Iris pigment epithelial cell (primary cell): ENCODE data around the gene C16orf87.
"Not testable (repeated sequence)": the region's sequence is repeated elsewhere in the genome, so short reads cannot be mapped to it uniquely, and the experiment has no call there.

Experiments
- DNase-seq: peaks from one replicate; pipeline ENCODE4 v3.0.0-alpha.2; 2011; ENCODE audit warnings: low read depth

Gene C16orf87, protein sequence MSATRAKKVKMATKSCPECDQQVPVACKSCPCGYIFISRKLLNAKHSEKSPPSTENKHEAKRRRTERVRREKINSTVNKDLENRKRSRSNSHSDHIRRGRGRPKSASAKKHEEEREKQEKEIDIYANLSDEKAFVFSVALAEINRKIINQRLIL

DNA sequence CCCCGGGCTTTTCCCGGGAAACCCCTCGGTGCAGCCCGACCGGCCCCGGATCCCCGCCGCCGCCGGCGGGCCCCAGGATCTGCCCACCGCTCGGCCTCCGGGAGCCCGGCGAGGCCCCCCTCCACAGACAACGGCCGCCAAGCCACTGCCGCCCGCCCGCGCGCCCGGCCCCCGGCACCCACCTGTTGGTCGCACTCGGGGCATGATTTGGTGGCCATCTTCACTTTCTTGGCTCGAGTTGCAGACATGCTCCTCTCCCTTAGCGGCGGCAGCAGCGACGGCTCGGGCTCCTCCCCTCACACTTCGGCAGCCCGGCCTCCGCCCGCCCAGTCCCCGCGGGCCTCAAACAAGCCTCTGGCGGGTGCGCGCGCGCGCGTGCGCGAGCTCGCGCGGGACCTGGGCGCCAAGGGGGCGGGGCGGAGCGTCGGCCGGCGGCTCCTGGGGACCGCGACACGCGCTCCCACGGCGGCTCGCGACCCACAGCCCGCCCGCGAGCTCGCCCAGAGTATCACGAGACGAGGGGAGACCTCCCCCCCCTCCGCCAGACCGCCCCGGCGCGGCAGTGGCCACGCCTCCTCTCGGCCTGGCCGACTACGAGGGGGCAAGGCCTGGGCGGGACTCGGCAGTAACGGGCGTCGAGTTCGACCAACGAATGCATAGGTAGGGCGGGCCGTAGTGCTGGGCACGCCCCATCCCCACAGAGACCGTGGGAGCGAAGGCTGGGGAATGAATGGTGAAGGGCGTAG is at the start of gene C16orf87:
C16orf87 (minus strand) TSS at position 279 of the 746 bp plus-strand sequence; CDS start at position 248, 31 bp downstream.
- peak; percentile 94 for DNase-seq

DNA sequence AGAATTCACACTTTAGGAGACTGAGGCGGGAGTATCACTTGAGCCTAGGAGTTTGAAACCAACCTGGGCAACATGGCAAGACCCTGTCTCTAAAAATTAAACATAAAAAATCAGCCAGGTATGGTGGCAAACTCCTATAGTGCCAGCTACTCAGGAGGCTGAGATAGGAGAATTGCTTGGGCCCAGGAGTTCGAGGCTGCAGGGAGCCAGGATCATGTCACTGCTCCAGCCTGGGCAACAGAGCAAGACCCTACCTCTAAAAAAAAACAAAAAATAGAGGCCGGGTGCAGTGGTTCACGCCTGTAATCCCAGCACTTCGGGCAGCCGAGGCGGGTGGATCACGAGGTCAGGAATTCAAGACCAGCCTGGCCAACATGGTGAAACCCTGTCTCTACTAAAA is 44.3 kb upstream of the C16orf87 start:
- no peak for DNase-seq

DNA sequence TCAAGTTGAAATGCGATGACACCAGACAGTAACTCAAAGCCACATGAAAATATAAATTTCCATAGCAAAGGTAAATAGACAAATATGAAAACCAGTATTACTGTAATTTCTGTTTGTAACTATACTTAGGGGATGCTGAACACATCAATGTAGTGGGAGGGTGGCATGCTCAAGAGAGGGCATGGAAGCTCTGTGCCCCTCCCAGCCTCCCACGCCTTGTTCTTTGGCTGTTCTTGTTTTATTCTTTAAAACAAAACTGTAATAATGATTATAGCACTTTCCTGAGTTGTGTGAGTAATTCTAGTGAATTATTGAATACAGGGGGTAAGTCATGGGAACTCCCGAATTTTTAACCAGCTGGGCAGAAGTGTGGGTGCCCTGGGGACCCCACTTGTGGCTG is 42.2 kb upstream of the C16orf87 start:
- no peak for DNase-seq

DNA sequence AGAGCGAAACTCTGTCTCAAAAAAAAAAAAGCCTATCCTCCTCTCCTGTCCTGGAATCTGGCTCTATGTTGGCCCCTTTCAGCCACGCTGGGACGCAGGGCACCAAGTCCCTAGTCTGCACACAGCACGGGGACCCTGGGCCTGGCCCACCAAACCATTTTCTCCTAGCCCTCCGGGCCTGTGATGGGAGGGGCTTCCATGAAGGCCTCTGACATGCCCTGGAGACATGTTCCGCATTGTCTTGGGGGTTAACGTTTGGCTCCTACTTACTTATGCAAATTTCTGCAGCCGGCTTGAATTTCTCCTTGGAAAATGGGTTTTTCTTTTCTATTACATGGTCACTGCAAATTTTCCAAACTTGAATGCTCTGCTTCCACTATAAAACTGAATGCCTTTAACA is 40.6 kb upstream of the C16orf87 start:
- no peak for DNase-seq

DNA sequence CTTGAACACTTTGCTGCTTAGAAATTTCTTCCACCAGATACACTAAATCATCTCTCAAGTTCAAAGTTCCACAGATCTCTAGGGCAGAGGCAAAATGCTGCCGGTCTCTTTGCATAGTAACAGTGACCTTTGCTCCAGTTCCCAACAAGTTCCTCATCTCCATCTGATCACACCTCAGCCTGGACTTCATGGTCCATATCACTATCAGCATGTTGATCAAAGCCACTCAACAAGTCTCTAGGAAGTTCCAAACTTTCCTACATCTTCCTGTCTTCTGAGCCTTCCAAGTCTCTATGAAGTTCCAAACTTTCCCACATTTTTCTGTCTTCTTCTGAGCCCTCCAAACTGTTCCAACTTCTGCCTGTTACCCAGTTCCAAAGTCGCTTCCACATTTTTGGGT is 37.9 kb upstream of the C16orf87 start:
- DNase-seq: not testable (repeated sequence)

DNA sequence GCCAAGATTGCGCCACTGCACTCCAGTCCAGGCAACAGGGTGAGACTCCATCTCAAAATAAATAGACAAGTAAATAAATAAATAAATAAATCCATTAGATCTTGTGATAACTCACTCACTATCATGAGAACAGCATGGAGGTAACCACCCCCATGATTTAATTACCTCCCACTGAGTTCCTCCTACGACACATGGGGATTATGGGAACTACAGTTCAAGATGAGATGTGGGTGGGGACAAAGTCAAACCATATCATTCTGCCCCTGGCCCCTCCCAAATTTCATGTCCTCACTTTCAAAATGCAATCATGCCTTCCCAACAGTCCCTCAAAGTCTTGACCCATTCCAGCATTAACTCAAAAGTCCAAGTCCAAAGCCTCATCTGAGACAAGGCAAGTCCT is 36.5 kb upstream of the C16orf87 start:
- not testable (repeated sequence) for DNase-seq

DNA sequence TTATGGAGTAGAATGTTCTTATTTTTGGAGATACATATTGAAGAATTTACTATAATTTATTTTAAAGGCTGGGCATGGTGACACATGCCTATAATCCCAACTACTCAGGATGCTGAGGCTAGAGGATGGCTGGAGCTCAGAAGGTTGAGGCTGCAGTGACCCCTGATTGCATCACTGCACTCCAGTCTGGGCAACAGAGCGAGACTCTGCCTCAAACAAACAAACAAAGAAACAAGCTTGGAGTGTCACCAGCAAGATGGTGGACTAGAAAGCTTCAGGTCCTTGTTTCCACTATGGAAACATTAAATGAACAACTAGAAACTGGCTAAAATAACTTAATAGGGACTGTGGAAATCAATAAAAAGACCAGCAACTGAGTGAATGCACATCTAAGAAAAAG is 35.3 kb upstream of the C16orf87 start:
- no peak for DNase-seq

DNA sequence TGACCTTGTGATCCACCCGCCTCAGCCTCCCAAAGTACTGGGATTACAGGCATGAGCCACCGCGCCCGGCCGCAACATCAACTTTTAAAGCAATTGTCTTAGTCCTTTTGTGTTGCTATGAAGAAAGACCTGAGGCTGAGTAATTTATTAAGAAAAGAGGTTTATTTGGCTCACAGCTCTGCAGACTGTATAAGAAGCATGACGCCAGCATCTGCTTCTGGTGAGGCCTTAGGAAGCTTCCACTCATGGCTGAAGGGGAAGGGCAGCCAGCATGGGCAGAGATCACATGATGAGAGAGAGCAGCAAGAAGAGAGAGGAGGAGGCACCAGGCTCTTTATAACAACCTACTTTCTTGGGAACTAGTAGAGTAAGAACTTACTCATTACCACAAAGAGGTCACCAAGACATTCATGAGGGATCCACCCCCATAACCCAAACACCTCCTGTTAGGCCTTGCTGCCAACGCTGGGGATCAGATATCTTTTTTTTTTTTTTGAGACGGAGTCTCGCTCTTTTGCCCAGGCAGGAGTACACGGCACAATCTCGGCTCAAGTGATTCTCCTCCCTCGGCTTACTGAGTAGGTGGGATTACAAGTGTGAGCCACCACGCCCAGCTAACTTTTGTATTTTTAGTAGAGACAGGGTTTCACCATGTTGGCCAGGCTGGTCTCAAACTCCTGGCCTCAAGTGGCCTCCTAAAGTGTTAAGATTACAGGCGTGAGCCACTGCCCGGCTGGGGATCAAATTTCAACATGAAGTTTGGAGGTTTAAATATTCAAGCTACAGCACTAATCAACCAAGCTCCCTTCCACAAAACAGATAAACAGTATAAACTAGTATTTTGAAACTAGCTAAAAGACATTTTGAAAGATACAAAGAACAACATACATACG is 31.8 kb upstream of the C16orf87 start:
- DNase-seq: peak; percentile 36

DNA sequence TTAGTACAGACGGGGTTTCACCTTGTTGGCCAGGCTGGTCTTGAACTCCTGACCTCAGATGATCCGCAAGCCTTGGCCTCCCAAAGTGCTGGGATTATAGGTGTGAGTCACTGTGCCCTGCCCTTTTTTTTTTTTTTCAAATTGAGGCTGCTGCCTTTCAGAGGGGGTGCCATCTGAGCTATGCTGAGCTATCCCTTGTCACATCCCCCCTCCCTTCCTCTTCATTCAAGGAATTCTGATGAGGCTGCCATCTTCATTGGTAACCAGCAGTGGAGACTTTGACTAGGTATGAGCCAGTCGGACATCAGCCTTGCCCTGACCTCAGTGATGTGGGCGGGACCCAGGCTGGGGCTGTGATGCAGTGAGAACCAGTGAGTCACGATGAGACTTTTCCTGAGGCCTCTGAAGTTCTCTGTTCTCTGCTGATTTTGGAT is 28.8 kb upstream of the C16orf87 start:
- DNase-seq: peak; percentile 91

DNA sequence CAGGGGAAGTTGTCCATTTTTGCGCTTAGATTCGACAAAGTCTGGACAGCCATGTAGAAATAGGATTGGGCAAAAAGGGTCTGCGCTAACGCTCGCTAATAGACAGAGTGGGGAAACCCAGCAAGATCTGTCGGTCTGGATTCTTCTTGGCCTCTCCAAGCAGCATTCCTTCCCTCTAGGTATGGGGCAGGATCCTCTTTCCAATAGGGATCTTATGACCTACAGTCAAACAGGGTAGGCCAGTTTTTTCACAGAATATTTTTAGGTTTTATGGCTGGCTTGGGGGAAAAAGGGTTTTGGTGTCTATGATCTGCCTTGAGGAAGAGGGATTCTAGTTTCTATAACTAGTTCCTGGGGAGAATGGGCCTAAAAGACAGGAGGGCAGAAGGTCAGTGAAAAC is 27.2 kb upstream of the C16orf87 start:
- no peak for DNase-seq

DNA sequence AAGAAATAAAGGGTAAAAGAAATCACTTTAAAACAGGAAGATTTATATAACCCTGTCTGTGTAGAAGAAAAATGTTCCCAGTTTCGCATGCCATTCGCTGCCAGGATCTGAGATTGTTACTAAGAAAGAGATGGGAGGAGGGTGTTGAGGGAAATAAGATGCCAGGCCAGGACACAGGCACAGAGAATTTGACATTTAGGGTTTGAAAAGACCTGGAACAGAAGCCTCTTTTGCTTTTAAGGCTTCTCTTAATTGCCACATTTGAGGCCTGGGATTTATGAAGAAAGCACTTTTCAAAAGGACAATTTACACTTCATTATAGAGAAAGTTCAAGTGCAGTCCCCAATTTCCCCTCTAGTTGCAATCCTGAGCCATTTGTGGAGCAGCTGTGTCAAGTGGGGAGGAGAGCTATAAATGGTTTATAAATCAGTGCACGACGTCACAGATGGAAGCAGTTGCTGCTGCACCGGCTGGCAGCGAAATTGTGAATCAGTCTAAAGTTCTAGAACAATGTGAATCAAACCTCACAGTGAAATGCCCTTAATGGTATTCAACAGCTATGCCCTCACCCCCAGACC is 26.5 kb upstream of the C16orf87 start:
- DNase-seq: peak; percentile 71

DNA sequence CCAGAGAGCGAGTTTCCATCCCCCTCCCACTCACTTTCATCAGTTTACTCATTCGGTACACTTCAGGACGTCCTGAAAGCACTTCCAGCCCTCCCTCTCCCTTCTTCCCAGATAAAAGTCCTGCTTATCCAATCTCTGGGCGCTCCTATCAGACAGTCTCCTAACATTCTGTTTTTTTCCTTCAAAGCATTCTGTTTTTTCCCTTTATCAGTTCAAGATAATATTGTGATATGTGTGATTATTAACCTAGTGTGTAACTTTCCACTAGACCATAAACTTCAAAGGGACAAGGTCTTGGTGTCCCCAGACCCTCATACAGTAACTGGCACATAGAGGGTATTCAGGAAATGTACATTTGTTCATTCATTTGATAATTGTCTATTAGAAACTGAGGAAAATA is 24.4 kb upstream of the C16orf87 start:
- DNase-seq: no peak

DNA sequence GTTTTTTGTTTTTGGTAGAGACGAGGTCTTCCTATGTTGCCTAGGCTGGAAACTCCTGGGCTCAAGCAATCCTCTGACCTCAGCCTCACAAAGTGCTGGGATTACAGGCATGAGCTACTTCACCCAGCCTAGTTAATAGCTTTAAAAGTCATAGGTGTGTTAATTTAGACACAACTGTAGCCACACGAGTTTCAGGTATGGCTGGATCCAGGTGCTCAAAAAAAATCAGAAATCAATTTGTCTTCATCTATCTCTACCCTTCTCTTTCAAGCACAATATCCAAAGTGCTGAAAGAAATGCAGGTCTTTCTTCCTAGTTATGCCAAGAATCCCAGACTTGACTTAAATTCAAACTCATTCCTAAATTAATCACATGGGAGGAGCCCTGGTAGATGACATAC is 23.9 kb upstream of the C16orf87 start:
- DNase-seq: no peak

DNA sequence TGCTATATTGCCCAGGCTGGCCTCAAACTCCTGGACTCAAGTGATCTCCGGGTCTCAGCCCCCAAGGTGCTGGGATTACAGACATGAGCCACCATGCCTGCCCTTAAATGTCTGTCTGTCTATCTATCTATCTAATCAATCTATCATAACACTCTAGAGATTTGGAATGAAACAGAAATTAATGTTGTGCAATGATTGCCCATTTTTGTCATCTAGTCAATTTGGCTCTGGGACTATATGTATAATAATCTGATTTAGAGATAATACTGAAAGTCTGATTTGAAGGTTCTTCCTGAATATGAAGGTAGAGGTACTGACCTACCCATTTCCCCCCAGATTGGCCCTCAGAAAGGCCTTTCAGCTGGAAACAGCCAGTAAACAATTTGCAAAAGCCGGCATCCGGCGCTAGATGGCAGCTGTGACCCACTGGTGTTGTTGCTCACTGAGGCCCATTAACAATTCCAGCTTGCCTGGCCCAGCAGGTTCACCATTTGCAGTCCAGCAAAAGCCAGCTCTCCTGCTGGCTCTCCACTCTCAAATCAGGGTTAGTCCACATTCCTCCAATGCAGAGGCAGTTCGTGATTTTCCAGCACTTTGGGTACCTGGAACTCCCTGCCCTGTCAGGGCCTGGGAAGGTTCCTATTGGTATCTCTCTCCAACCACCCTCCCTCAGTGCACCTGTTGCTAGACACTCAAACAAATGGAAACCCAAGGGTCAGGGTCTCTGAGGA is 22.9 kb upstream of the C16orf87 start:
- DNase-seq: peak; percentile 67

DNA sequence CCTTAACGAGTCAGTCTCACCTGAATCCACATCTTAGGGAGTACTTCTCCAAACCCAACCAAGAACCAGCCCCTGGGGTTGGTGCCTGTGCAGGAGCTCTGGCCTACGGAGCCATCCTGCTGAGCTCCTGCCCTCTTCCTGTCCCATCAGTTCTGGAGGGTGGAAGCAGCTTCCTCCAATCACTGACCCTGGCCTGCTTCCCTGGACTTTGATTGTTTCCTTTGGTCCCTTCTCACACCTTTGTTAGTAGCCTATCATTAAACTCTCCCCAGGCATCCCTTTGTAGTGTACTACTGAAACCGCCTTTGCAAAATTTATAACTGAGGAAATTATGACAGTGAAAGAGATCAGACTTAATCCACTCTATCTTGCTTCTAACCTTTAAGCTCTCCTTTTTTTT is 21.1 kb upstream of the C16orf87 start:
- DNase-seq: no peak

DNA sequence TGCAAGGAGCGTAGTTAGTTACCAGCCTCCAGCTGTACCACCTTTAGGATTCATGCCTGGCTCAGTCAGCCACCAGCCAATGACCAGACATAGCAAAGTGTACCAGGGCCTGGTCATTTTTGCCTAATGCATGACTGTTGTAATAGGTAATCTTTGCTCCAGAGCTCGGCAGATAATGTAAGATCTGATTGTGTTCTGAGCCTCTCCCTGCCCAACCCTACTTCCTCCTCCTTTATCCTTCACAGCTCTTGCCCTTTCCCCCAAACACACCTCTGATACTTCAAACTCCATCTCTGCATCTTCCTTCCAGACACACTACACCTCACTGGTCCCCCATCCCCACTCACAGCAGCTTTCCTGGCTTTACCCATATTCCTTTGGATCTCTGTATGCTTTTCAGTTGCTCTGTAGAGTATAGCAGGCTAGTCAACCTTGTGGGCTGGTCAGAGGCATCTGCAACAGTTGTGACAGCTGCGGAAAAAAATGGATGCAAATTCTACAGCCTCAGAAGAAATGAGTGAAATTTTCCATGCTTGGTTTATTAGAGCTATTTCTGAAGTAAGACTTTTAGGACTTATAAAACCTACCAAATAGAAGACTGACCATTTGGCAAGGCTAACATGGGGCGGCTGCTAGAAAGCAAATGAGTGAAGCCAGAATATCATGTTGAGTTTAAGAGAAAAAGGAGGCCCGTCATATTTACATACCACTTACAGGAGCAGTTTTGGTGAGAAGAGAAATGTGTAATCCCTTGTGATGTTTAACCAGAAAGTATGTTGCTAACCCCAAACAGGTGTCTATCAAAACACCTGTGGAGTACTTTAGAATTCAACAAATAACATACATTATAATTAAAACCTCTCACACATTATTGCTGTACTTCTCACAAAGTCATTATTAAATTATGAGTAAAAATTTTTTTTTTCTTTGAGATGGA is 19.9 kb upstream of the C16orf87 start:
- no peak for DNase-seq

DNA sequence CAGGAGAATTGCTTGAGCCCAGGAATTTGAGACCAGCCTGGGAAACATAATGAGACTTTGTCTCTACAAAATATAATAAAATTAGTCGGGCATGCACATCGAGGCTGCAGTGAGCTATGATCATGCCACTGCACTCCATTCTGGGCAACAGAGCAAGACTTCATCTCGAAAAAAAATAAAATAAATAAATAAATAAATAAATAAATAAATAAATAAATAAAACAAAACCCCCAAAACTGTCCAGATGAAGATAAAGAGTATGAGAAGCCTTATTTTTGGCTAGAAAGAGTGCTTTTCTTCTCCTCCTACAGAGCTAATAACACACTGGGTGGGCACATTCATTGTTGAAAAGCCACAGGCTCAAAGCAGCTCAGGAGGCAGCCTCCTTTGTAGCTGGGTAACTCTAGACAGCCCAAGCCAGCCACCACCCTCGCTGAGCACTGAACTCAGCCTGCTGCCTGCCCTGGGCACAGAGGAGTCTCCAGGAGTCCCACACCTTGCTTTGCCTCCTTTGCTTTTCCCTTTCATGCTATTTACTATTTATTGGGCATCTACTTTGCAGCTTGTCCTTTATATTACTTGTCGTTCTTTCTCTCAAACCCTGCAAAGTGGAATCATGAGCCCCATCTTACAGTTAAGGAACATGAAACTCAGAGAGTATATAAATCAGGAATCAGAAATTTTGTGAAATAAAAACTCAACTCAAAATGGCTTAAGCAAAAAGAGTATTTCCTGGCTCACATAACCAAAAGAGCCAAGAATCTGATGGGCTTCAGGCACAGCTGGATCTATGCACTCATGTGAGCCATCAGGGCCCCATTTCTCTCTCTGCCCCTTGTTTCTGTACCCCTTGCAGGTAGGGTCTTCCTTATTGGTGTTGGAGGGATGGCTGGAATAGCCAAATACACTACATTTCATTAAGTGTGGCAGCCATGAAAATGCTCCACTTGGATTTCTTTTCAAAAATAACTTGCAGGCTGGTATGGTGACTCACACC is 18.1 kb upstream of the C16orf87 start:
- DNase-seq: no peak

DNA sequence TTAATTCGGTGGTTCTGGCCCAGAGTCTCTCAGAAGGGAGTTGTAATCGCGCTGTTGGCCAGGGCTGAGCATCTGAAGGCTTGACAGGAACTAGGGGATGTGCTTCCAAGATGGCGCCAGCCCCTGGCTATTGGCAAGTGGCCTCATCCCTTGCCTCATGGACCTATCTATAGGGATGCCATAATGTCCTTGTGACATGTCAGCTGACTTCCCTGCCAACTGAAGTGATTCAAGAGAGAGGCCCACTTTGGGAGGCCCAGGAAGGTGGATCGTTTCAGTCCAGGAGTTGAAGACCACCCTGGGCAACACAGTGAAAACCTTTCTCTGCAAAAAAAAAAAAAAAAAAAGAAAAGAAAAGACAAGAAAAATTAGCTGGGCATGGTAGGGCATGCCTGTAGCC is 15.0 kb upstream of the C16orf87 start:
- no peak for DNase-seq

DNA sequence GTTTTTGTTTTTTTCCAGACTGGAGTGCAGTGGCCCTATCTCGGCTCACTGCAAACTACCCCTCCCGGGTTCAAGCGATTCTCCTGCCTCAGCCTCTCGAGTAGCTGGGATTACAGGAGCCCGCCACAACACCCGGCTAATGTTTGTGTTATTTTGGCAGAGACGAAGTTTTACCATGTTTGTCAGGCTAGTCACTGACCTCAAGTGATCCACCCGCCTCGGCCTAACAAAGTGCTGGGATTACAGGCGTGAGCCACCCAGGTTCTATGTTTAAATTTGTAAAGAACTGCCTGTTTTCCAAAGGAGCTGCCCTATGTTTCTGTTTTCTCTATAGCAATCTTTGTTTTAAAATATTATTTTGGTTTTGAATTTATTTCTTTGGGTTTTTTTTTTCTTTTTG is 13.8 kb upstream of the C16orf87 start:
- peak; percentile 86 for DNase-seq
